K562 (cell line): Measurements from ENCODE around the gene CHSY1. TPM values are rescaled to one million over a fixed set of nuclear protein-coding genes. Genes with fewer than 3 reads are reported as not detected.

Source experiments
- BCL6 ChIP-seq: fragments of 250-450 bp; sonication (Bioruptor Pico); IDR thresholded peaks from 2 replicates; pipeline ENCODE4 v1.4.0; 2020
- BRCA1 ChIP-seq, 2 experiments: fragments of 450-650 bp in 1 of 2; sonication (generic) in 1 of 2; formaldehyde crosslinking in 1 of 2; IDR thresholded peaks; 2 replicates each; pipeline versions ENCODE4 v1.5.0 to v1.6.1; 2017 to 2020; ENCODE audit warnings: mild to moderate bottlenecking in 1 of 2, missing genetic modification reagents in 1 of 2
- ETS2 ChIP-seq: IDR thresholded peaks from 2 replicates; pipeline ENCODE4 v1.6.1; 2016; ENCODE audit warnings: borderline replicate concordance, missing genetic modification characterization, mild to moderate bottlenecking, moderate library complexity, missing compliant biosample characterization; ENCODE audit not compliant: poor library complexity, severe bottlenecking
- FOXJ3 ChIP-seq: sonication (generic); formaldehyde crosslinking; IDR thresholded peaks from 2 replicates; pipeline ENCODE4 v1.4.0; 2020; ENCODE audit warnings: mild to moderate bottlenecking, missing genetic modification reagents
- HIVEP1 ChIP-seq: fragments of 250-450 bp; sonication (Bioruptor Pico); IDR thresholded peaks from 2 replicates; pipeline ENCODE4 v1.4.0; 2020; ENCODE audit warnings: mild to moderate bottlenecking
- JUN ChIP-seq, 2 experiments: sonication (generic) in 1 of 2; formaldehyde crosslinking in 1 of 2; IDR thresholded peaks; 2 replicates each; pipeline versions ENCODE4 v1.6.1 to v1.8.0; 2012 to 2022; ENCODE audit warnings: borderline replicate concordance in 2 of 2, mild to moderate bottlenecking in 2 of 2, improper control_type of control experiment in 1 of 2, low read depth in 1 of 2, low read length in 1 of 2, missing genetic modification reagents in 1 of 2
- KDM1A ChIP-seq, 2 experiments: fragments of 450-650 bp; IDR thresholded peaks; 2 replicates each; pipeline ENCODE4 v1.6.1; 2016; ENCODE audit warnings: mild to moderate bottlenecking in 2 of 2
- MCM7 ChIP-seq, 2 experiments: fragments of 450-650 bp; IDR thresholded peaks; 2 replicates each; pipeline ENCODE4 v1.6.1; 2016 to 2018
- PURB ChIP-seq: sonication (generic); formaldehyde crosslinking; IDR thresholded peaks from 2 replicates; pipeline ENCODE4 v1.9.0; 2021; ENCODE audit warnings: low read depth, mild to moderate bottlenecking, missing genetic modification reagents
- SAFB ChIP-seq: fragments of 200-400 bp; formaldehyde crosslinking; IDR thresholded peaks from 2 replicates; pipeline ENCODE4 v1.6.1; 2017; ENCODE audit warnings: low read depth, low read length, borderline replicate concordance
- SRSF1 ChIP-seq: fragments of 200-400 bp; formaldehyde crosslinking; IDR thresholded peaks from 2 replicates; pipeline ENCODE4 v1.6.1; 2017; ENCODE audit warnings: mild to moderate bottlenecking, low read depth, low read length, moderate library complexity
- SRSF3 ChIP-seq: fragments of 200-400 bp; formaldehyde crosslinking; IDR thresholded peaks from 2 replicates; pipeline ENCODE4 v1.6.1; 2016; ENCODE audit warnings: mild to moderate bottlenecking, low read length, moderate library complexity; ENCODE audit not compliant: insufficient read depth
- TARDBP ChIP-seq: fragments of 450-650 bp; IDR thresholded peaks from 2 replicates; pipeline ENCODE4 v1.6.1; 2016
- XRCC5 ChIP-seq: fragments of 200-400 bp; formaldehyde crosslinking; IDR thresholded peaks from 2 replicates; pipeline ENCODE4 v1.6.1; 2017; ENCODE audit warnings: low read depth, mild to moderate bottlenecking, low read length
- ZNF217 ChIP-seq: sonication (generic); formaldehyde crosslinking; IDR thresholded peaks from 2 replicates; pipeline ENCODE4 v1.8.0; 2022; ENCODE audit warnings: mild to moderate bottlenecking, missing genetic modification reagents
- ZNF354B ChIP-seq: fragments of 250-450 bp; sonication (Bioruptor Pico); IDR thresholded peaks from 2 replicates; pipeline ENCODE4 v1.4.0; 2020
- polyA plus RNA-seq, 8 experiments: library from polyadenylated mRNA; depleted of rRNA in 4 of 8; stranded (reverse) in 5 of 8; unstranded in 3 of 8; fragments of >200 nt; fragmentation: Nextera tagmentation in 2 of 8; fragmentation: Illumina TruSeq in 1 of 8; extraction: Ambion mirVana in 2 of 8; extraction: Trizol in 1 of 8; gene quantifications; 2 replicates each; pipeline versions ENCODE4 v1.2.1 to v1.2.3, GENCODE V29; 2011 to 2014; ENCODE audit warnings: inconsistent platforms in 1 of 8, missing spikeins in 1 of 8
- total RNA-seq, 7 experiments: library from RNA; depleted of rRNA in 6 of 7; stranded (reverse); fragments of >200 nt in 6 of 7; fragmentation: Illumina TruSeq in 2 of 7; extraction: Trizol in 2 of 7; gene quantifications; 2 replicates each; pipeline versions ENCODE4 v1.2.1 to v1.2.3, GENCODE V29; 2011 to 2021; ENCODE audit warnings: low replicate concordance in 1 of 7
- TF ChIP-seq, protein P1 (sequence below): fragments of 450-650 bp; IDR thresholded peaks from 2 replicates; pipeline ENCODE4 v1.6.1; 2017; ENCODE audit warnings: antibody characterized with exemption, mild to moderate bottlenecking
- TF ChIP-seq, protein P2 (sequence below), 2 experiments: fragments of 450-650 bp; conservative IDR thresholded peaks; 2 replicates each; pipeline ENCODE4 v1.6.1; 2017; ENCODE audit warnings: mild to moderate bottlenecking in 2 of 2, moderate library complexity in 2 of 2

Gene CHSY1
- total and polyA plus RNA-seq, 9 of the 15 experiments (the other 6 are each of a cell fraction or from before 2014, with no cell fraction given) = 7.0 to 16.4 (median 13.4) TPM

DNA sequence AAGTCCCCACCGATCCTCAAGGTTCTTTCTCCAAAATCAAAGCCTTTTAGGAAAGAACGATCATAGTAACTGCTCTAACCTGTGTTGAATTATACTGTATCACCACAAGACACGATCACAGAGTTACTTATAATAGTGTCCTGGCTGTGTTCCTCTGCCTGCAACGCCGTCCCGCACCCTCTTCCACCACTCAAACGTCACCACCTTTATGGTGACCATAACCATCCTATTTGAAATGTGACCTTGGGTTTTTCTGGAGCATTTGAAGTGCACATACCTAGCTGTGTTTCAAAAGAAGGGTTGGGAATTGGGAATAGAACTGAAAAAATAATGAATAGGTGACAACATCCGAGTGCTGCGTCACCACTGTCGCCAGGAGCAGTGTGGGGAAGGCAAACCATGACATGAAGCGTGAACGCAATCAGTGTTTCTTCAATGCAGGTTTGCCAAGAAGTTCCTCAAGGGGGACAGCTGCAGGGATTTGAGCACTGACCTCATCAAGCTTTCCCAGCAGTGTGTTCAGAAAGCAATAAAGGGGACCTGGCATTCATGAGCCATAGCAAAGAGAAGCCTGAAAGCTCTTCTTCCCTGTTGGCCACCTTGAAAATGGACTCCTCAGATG, 26.2 kb upstream of the CHSY1 start (continued):
- TF ChIP-seq, protein P1, sequence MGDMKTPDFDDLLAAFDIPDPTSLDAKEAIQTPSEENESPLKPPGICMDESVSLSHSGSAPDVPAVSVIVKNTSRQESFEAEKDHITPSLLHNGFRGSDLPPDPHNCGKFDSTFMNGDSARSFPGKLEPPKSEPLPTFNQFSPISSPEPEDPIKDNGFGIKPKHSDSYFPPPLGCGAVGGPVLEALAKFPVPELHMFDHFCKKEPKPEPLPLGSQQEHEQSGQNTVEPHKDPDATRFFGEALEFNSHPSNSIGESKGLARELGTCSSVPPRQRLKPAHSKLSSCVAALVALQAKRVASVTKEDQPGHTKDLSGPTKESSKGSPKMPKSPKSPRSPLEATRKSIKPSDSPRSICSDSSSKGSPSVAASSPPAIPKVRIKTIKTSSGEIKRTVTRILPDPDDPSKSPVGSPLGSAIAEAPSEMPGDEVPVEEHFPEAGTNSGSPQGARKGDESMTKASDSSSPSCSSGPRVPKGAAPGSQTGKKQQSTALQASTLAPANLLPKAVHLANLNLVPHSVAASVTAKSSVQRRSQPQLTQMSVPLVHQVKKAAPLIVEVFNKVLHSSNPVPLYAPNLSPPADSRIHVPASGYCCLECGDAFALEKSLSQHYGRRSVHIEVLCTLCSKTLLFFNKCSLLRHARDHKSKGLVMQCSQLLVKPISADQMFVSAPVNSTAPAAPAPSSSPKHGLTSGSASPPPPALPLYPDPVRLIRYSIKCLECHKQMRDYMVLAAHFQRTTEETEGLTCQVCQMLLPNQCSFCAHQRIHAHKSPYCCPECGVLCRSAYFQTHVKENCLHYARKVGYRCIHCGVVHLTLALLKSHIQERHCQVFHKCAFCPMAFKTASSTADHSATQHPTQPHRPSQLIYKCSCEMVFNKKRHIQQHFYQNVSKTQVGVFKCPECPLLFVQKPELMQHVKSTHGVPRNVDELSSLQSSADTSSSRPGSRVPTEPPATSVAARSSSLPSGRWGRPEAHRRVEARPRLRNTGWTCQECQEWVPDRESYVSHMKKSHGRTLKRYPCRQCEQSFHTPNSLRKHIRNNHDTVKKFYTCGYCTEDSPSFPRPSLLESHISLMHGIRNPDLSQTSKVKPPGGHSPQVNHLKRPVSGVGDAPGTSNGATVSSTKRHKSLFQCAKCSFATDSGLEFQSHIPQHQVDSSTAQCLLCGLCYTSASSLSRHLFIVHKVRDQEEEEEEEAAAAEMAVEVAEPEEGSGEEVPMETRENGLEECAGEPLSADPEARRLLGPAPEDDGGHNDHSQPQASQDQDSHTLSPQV = no peak
- TF ChIP-seq ETS2 = no peak
- TF ChIP-seq HIVEP1 = no peak
- TF ChIP-seq BRCA1 (IDR thresholded peaks at IDR 0.05) = no peak
- no peak for TF ChIP-seq BRCA1 (CRISPR knock-in tag; IDR thresholded peaks at IDR 0.05)
- peak; percentile 92 to 94 for TF ChIP-seq KDM1A (IDR thresholded peaks at IDR 0.05)
- TF ChIP-seq PURB (CRISPR knock-in tag) = no peak
- TF ChIP-seq, protein P2, sequence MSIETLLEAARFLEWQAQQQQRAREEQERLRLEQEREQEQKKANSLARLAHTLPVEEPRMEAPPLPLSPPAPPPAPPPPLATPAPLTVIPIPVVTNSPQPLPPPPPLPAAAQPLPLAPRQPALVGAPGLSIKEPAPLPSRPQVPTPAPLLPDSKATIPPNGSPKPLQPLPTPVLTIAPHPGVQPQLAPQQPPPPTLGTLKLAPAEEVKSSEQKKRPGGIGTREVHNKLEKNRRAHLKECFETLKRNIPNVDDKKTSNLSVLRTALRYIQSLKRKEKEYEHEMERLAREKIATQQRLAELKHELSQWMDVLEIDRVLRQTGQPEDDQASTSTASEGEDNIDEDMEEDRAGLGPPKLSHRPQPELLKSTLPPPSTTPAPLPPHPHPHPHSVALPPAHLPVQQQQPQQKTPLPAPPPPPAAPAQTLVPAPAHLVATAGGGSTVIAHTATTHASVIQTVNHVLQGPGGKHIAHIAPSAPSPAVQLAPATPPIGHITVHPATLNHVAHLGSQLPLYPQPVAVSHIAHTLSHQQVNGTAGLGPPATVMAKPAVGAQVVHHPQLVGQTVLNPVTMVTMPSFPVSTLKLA (conservative IDR thresholded peaks at IDR 0.05) = no peak
- no peak for TF ChIP-seq ZNF354B (CRISPR knock-in tag)
- peak; percentile 19; the same call in 1 of the 2 replicates for TF ChIP-seq XRCC5
- no peak for TF ChIP-seq SAFB
- TF ChIP-seq SRSF3 = no peak
- no peak for TF ChIP-seq JUN (IDR thresholded peaks at IDR 0.05; ENCODE audit: borderline replicate concordance, low read depth, low read length)
- TF ChIP-seq JUN (CRISPR knock-in tag; IDR thresholded peaks at IDR 0.05; ENCODE audit: borderline replicate concordance) = no peak
- TF ChIP-seq FOXJ3 (CRISPR knock-in tag) = no peak
- TF ChIP-seq BCL6 (CRISPR knock-in tag) = no peak
- TF ChIP-seq SRSF1 = no peak
- no peak for TF ChIP-seq MCM7 (IDR thresholded peaks at IDR 0.05)
- TF ChIP-seq ZNF217 (CRISPR knock-in tag) = no peak
- TF ChIP-seq TARDBP = no peak
